ENCODE measurements around the gene OTUB2.

The OTUB2 gene

DNA sequence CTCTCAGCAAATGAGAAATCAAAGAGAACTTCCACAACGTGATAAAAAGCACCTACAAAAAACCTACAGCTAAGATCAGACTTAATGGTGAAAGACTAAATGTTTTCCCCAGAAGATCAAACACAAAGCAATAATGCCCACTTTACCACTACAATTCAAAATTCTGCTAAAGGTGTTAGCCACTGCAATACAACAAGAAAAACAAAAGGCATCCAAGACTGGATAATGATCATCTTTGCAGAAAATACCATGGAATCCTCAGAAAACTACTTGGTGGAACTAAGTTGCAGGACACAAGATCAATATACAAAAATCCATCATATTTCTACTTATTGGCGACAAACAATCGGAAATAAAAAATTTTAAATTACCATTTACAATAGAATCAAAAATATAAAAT lies 48.4 kb downstream of the OTUB2 start:
- peaks cover 21 to 25% of the 10 kb centered on the region in 2 donors for H3K4me1 ChIP-seq (ENCODE audit: control insufficient read depth in 1 of 2, insufficient read depth in 2 of 2, low read length in 2 of 2)
- peaks cover 9 to 14% of the 10 kb centered on the region in 2 donors for H3K9me3 ChIP-seq (ENCODE audit: control insufficient read depth in 1 of 2, low read length in 2 of 2)
- H3K27ac ChIP-seq (ENCODE audit: low read depth, low read length), result no peak overlapping the region
- no peak overlapping the region for H3K9ac ChIP-seq (ENCODE audit: low read depth in 1 of 2, low read length in 2 of 2)
- no peaks in the 10 kb centered on the region for H3K27me3 ChIP-seq (ENCODE audit: control insufficient read depth in 1 of 2, insufficient read depth in 2 of 2, low read length in 2 of 2)
- H3K36me3 ChIP-seq (ENCODE audit: control insufficient read depth in 1 of 2, insufficient read depth in 2 of 2, low read length in 2 of 2), result peaks cover 0 to 16% of the 10 kb centered on the region in 2 donors
- no peak overlapping the region for H3K4me3 ChIP-seq (ENCODE audit: low read depth in 1 of 2, low read length in 2 of 2)

- no peak overlapping the region for H3K9ac ChIP-seq (ENCODE audit: low read depth in 1 of 2, low read length in 2 of 2)
- peaks cover 5 to 14% of the 10 kb centered on the region in 2 donors for H3K9me3 ChIP-seq (ENCODE audit: control insufficient read depth in 1 of 2, low read length in 2 of 2)
- H3K4me1 ChIP-seq (ENCODE audit: control insufficient read depth in 1 of 2, insufficient read depth in 2 of 2, low read length in 2 of 2), result peaks cover 25 to 29% of the 10 kb centered on the region in 2 donors
- no peak overlapping the region for H3K4me3 ChIP-seq (ENCODE audit: low read depth in 1 of 2, low read length in 2 of 2)
- H3K36me3 ChIP-seq (ENCODE audit: control insufficient read depth in 1 of 2, insufficient read depth in 2 of 2, low read length in 2 of 2), result peaks cover 0 to 16% of the 10 kb centered on the region in 2 donors
- H3K27ac ChIP-seq (ENCODE audit: low read depth, low read length), result no peak overlapping the region
- no peaks in the 10 kb centered on the region for H3K27me3 ChIP-seq (ENCODE audit: control insufficient read depth in 1 of 2, insufficient read depth in 2 of 2, low read length in 2 of 2)
These were observed 48.9 kb downstream of the OTUB2 start for GRCh38 chr14:94075008-94075407.

- Histone ChIP-seq H3K4me1 (ENCODE audit: control insufficient read depth in 1 of 2, insufficient read depth in 2 of 2, low read length in 2 of 2) (peaks cover 32 to 34% of the 10 kb centered on the region in 2 donors), H3K27me3 (ENCODE audit: control insufficient read depth in 1 of 2, insufficient read depth in 2 of 2, low read length in 2 of 2) (no peaks in the 10 kb centered on the region), H3K9ac (ENCODE audit: low read depth in 1 of 2, low read length in 2 of 2) (no peak overlapping the region), H3K36me3 (ENCODE audit: control insufficient read depth in 1 of 2, insufficient read depth in 2 of 2, low read length in 2 of 2) (peaks cover 0 to 16% of the 10 kb centered on the region in 2 donors), H3K4me3 (ENCODE audit: low read depth in 1 of 2, low read length in 2 of 2) (peak overlapping the region; percentile 29 to 51), H3K27ac (ENCODE audit: low read depth, low read length) (no peak overlapping the region), H3K9me3 (ENCODE audit: control insufficient read depth in 1 of 2, low read length in 2 of 2) (peaks cover 5 to 14% of the 10 kb centered on the region in 2 donors)
These were observed 51.1 kb downstream of the OTUB2 start for GRCh38 chr14:94077111-94077821.

GRCh38 chr14:94077823-94078222 lies 51.7 kb downstream of the OTUB2 start:
- peaks cover 0 to 16% of the 10 kb centered on the region in 2 donors for H3K36me3 ChIP-seq (ENCODE audit: control insufficient read depth in 1 of 2, insufficient read depth in 2 of 2, low read length in 2 of 2)
- no peaks in the 10 kb centered on the region for H3K27me3 ChIP-seq (ENCODE audit: control insufficient read depth in 1 of 2, insufficient read depth in 2 of 2, low read length in 2 of 2)
- peaks cover 5 to 14% of the 10 kb centered on the region in 2 donors for H3K9me3 ChIP-seq (ENCODE audit: control insufficient read depth in 1 of 2, low read length in 2 of 2)
- peaks cover 33 to 35% of the 10 kb centered on the region in 2 donors for H3K4me1 ChIP-seq (ENCODE audit: control insufficient read depth in 1 of 2, insufficient read depth in 2 of 2, low read length in 2 of 2)
- H3K9ac ChIP-seq (ENCODE audit: low read depth in 1 of 2, low read length in 2 of 2), result no peak overlapping the region
- peak overlapping the region; percentile 69 to 90 for H3K4me3 ChIP-seq (ENCODE audit: low read depth in 1 of 2, low read length in 2 of 2)
- H3K27ac ChIP-seq (ENCODE audit: low read depth, low read length), result no peak overlapping the region

DNA sequence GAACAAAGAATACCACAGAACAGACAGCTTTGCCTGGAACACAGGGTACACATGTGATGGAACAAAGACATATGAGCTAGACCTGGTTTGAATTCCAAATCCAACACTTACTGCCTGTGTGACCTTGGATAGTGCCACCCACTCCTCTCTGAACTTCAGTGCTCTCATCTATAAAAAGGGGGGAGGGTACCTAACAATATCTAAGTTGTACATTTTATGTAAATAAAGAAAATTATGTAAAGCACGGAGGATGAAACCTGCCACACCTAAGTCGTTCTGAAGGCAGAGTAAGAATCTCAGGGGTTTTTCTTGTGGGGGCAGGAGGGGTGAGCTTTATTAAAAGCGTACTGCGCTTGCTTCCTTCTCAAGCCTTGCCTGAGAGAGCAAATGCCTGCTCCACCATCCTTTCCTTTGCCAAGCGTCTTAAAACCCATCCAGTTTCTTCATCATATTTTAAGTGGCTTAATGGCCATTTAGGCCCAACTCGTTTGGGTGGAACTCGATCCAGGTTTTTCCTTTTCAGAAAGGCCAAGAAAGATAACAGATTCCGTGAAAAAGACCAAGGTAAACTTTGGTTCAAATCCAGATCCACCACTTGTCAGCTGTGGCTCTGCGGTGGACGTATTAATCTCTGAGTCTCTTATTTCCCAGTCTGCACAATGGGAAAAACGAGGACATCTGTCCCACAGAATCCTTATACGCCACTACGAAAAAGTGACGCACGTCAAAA lies 53.9 kb downstream of the OTUB2 start:
- Histone ChIP-seq H3K9me3 (ENCODE audit: control insufficient read depth in 1 of 2, low read length in 2 of 2) (peaks cover 0 to 5% of the 10 kb centered on the region in 2 donors), H3K27ac (ENCODE audit: low read depth, low read length) (peak overlapping the region; percentile 86), H3K27me3 (ENCODE audit: control insufficient read depth in 1 of 2, insufficient read depth in 2 of 2, low read length in 2 of 2) (no peaks in the 10 kb centered on the region), H3K4me3 (ENCODE audit: low read depth in 1 of 2, low read length in 2 of 2) (peak overlapping the region; percentile 69 to 90), H3K36me3 (ENCODE audit: control insufficient read depth in 1 of 2, insufficient read depth in 2 of 2, low read length in 2 of 2) (peaks cover 0 to 16% of the 10 kb centered on the region in 2 donors), H3K4me1 (ENCODE audit: control insufficient read depth in 1 of 2, insufficient read depth in 2 of 2, low read length in 2 of 2) (peaks cover 33 to 35% of the 10 kb centered on the region in 2 donors), H3K9ac (ENCODE audit: low read depth in 1 of 2, low read length in 2 of 2) (peak overlapping the region; percentile 85 to 96)

DNA sequence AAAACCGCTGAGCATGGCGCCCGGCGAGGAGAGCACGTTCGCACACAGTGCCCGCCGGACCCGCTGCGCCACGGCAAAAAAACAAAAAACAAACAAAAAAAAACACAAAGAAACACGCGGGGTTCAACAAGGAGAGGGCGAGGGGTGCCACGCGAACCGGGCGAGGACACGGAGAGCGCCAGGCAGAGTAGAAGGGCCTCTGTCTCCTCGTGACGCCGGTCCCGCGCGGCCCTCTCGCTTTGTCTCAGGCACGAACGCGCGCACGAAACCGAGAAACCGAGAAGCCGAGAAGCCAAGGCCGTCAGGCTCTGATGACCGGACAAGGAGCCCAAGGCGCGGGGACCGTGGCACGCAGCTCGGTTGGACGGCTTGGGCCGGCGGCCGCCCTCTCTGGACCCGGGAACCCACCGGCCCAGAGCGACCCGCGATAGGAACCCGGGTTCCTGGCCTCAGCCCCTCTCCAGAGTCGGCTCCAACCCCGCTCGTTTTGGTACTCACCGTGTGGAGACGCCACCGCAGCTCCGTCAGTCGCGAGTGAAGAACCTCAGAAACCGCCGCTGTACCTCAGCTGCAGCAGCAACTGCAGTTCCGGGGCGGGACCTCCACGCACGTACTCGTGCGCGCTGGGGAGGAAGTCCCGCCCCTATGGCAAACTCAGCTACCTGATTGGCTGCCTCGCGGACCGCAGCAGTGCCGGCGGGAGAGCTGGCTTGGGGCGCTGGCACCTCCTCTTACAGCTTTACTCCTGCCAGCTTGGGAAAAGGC lies 54.7 kb downstream of the OTUB2 start, which contains the start of the genes DDX24 and IFI27L1:
DDX24 (minus strand) TSS at position 582 of the 765 bp plus-strand sequence. CDS start 1,460 bp downstream, outside the sequence.
IFI27L1 (plus strand) TSS at position 690 of the 765 bp plus-strand sequence. CDS start 15,628 bp downstream, outside the sequence.
- Histone ChIP-seq H3K4me3 (ENCODE audit: low read depth in 1 of 2, low read length in 2 of 2) (peak within 1 kb of the TSS; percentile 69 to 90), H3K27ac (ENCODE audit: low read depth, low read length) (peak within 1 kb of the TSS; percentile 86), H3K4me1 (ENCODE audit: control insufficient read depth in 1 of 2, insufficient read depth in 2 of 2, low read length in 2 of 2) (peaks cover 33 to 35% of the 10 kb centered on the region in 2 donors), H3K36me3 (ENCODE audit: control insufficient read depth in 1 of 2, insufficient read depth in 2 of 2, low read length in 2 of 2) (peaks cover 0 to 16% of the 10 kb centered on the region in 2 donors), H3K27me3 (ENCODE audit: control insufficient read depth in 1 of 2, insufficient read depth in 2 of 2, low read length in 2 of 2) (no peaks in the 10 kb centered on the region), H3K9ac (ENCODE audit: low read depth in 1 of 2, low read length in 2 of 2) (peak within 1 kb of the TSS; percentile 85 to 96), H3K9me3 (ENCODE audit: control insufficient read depth in 1 of 2, low read length in 2 of 2) (no peaks in the 10 kb centered on the region)

DNA sequence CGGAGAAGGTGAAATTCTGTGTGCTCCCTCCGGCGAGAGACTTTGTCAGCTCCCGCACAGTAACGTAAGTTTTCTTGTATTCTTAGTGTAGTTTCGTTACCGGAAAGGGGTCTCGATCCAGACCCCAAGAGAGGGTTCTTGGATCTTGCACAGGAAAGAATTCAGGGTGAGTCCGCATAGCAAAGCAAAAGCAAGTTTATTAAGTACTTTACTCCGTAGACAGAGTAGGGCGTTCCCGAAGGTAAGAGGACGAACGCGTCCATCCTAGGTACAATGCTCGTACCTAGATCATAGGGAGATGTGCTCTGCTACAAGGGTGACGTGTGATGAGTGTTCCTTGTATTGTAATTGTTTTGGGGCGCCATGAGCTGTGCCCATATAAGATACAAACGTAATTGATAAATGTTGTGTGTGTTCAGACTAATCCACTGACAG lies 55.3 kb downstream of the OTUB2 start:
- peak overlapping the region; percentile 85 to 96 for H3K9ac ChIP-seq (ENCODE audit: low read depth in 1 of 2, low read length in 2 of 2)
- H3K27me3 ChIP-seq (ENCODE audit: control insufficient read depth in 1 of 2, insufficient read depth in 2 of 2, low read length in 2 of 2), result no peaks in the 10 kb centered on the region
- H3K4me1 ChIP-seq (ENCODE audit: control insufficient read depth in 1 of 2, insufficient read depth in 2 of 2, low read length in 2 of 2), result peaks cover 33 to 35% of the 10 kb centered on the region in 2 donors
- peak overlapping the region; percentile 69 to 90 for H3K4me3 ChIP-seq (ENCODE audit: low read depth in 1 of 2, low read length in 2 of 2)
- no peaks in the 10 kb centered on the region for H3K9me3 ChIP-seq (ENCODE audit: control insufficient read depth in 1 of 2, low read length in 2 of 2)
- H3K36me3 ChIP-seq (ENCODE audit: control insufficient read depth in 1 of 2, insufficient read depth in 2 of 2, low read length in 2 of 2), result peaks cover 0 to 16% of the 10 kb centered on the region in 2 donors
- H3K27ac ChIP-seq (ENCODE audit: low read depth, low read length), result peak overlapping the region; percentile 54

- no peaks in the 10 kb centered on the region for H3K9me3 ChIP-seq (ENCODE audit: control insufficient read depth in 1 of 2, low read length in 2 of 2)
- no peaks in the 10 kb centered on the region for H3K27me3 ChIP-seq (ENCODE audit: control insufficient read depth in 1 of 2, insufficient read depth in 2 of 2, low read length in 2 of 2)
- no peaks in the 10 kb centered on the region for H3K4me1 ChIP-seq (ENCODE audit: control insufficient read depth in 1 of 2, insufficient read depth in 2 of 2, low read length in 2 of 2)
- no peak overlapping the region for H3K9ac ChIP-seq (ENCODE audit: low read depth in 1 of 2, low read length in 2 of 2)
- no peaks in the 10 kb centered on the region for H3K36me3 ChIP-seq (ENCODE audit: control insufficient read depth in 1 of 2, insufficient read depth in 2 of 2, low read length in 2 of 2)
- H3K27ac ChIP-seq (ENCODE audit: low read depth, low read length), result no peak overlapping the region
- no peak overlapping the region for H3K4me3 ChIP-seq (ENCODE audit: low read depth in 1 of 2, low read length in 2 of 2)
These were observed 61.8 kb downstream of the OTUB2 start for GRCh38 chr14:94087891-94088290.

GRCh38 chr14:94088516-94088915 lies 62.4 kb downstream of the OTUB2 start:
- no peak overlapping the region for H3K27ac ChIP-seq (ENCODE audit: low read depth, low read length)
- H3K9ac ChIP-seq (ENCODE audit: low read depth in 1 of 2, low read length in 2 of 2), result no peak overlapping the region
- H3K36me3 ChIP-seq (ENCODE audit: control insufficient read depth in 1 of 2, insufficient read depth in 2 of 2, low read length in 2 of 2), result no peaks in the 10 kb centered on the region
- H3K4me3 ChIP-seq (ENCODE audit: low read depth in 1 of 2, low read length in 2 of 2), result no peak overlapping the region
- no peaks in the 10 kb centered on the region for H3K27me3 ChIP-seq (ENCODE audit: control insufficient read depth in 1 of 2, insufficient read depth in 2 of 2, low read length in 2 of 2)
- no peaks in the 10 kb centered on the region for H3K9me3 ChIP-seq (ENCODE audit: control insufficient read depth in 1 of 2, low read length in 2 of 2)
- H3K4me1 ChIP-seq (ENCODE audit: control insufficient read depth in 1 of 2, insufficient read depth in 2 of 2, low read length in 2 of 2), result no peaks in the 10 kb centered on the region

All from duodenal mucosa (tissue), 2 donors.